HCT116 (cell line): Measurements from ENCODE around the gene KRTAP5-4. TPM values are rescaled to one million over a fixed set of nuclear protein-coding genes. Genes with fewer than 3 reads are reported as not detected.

Experiments
- ATAC-seq: fragments of 200-7000 bp; cut with Tn5 transposase; 2 replicates; pipeline ENCODE4 v1.9.1; 2020; ENCODE audit warnings: mild to moderate bottlenecking, moderate library complexity
- BruUV-seq: library from RNA; stranded (reverse); fragments of 400-500 nt; replicated peaks from 2 replicates; lab custom pipeline; 2021; lab: Mats Ljungman, UMichigan
- CTCF ChIA-PET: fragments of 300-600 bp; sonication (Branson Sonifier 250); formaldehyde crosslinking; loops from one replicate; lab custom pipeline; 2021; ENCODE audit warnings: antibody characterized with exemption; lab: Charles Lee
- POLR2A ChIA-PET: fragments of 300-600, 350-600 bp; sonication (Branson Sonifier 250); formaldehyde crosslinking; loops from one replicate; lab custom pipeline; 2021; ENCODE audit warnings: antibody characterized with exemption; lab: Charles Lee
- RAD21 ChIA-PET, 2 experiments: fragments of 300-600 bp; sonication (Branson Sonifier 250); formaldehyde crosslinking; loops; one replicate each; lab custom pipeline; 2023; ENCODE audit warnings: low total read pairs in 2 of 2; ENCODE audit not compliant: uncharacterized antibody in 2 of 2, unreplicated experiment in 2 of 2, low non-redundant PET in 1 of 2; lab: Charles Lee
- DNase-seq: peaks from one replicate; pipeline ENCODE4 v3.0.0-alpha.2; 2010; ENCODE audit warnings: low read depth, low spot score
- H2AFZ ChIP-seq: fragments of 200-600 bp; shearing (Covaris generic), sonication (generic); 2 replicates; pipeline ENCODE4 v1.6.1; 2017; ENCODE audit warnings: low read depth, mixed run types, mixed read lengths, antibody characterized with exemption, low read length; ENCODE audit not compliant: poor library complexity, severe bottlenecking
- H3K27ac ChIP-seq: 2 replicates; pipeline ENCODE4 v1.5.1; 2012; ENCODE audit warnings: low read depth, low read length
- H3K27me3 ChIP-seq: fragments of 200-600 bp; sonication (generic); 2 replicates; pipeline ENCODE4 v1.6.1; 2016; ENCODE audit warnings: mixed run types, low read length, mixed read lengths; ENCODE audit not compliant: insufficient read depth
- H3K36me3 ChIP-seq, 2 experiments: fragments of 200-500 bp in 1 of 2; fragments of 200-600 bp in 1 of 2; sonication (Bioruptor generic) in 1 of 2; sonication (generic) in 1 of 2; 2 replicates each; pipeline versions ENCODE4 v1.5.1 to v1.6.1; 2014 to 2016; ENCODE audit warnings: low read length in 2 of 2, inconsistent platforms in 1 of 2, mixed read lengths in 1 of 2, mixed run types in 1 of 2; ENCODE audit not compliant: insufficient read depth in 2 of 2, control insufficient read depth in 1 of 2
- H3K4me1 ChIP-seq, 2 experiments: fragments of 200-600 bp in 1 of 2; sonication (generic) in 1 of 2; 2 replicates each; pipeline versions ENCODE4 v1.5.1 to v1.6.1; 2012 to 2017; ENCODE audit warnings: low read length in 2 of 2, inconsistent platforms in 1 of 2, mild to moderate bottlenecking in 1 of 2, mixed read lengths in 1 of 2, mixed run types in 1 of 2, moderate library complexity in 1 of 2; ENCODE audit not compliant: insufficient read depth in 2 of 2, control insufficient read depth in 1 of 2
- H3K4me2 ChIP-seq: fragments of 200-600 bp; sonication (generic); 2 replicates; pipeline ENCODE4 v1.6.1; 2017; ENCODE audit warnings: mixed run types, low read length, mixed read lengths
- H3K4me3 ChIP-seq, 2 experiments: fragments of 200-600 bp in 1 of 2; sonication (generic) in 1 of 2; replicated peaks in 1 of 2; 2 replicates each; pipeline ENCODE4 v1.5.1; 2011 to 2016; ENCODE audit warnings: low read length in 2 of 2, control low read depth in 1 of 2, low read depth in 1 of 2, mild to moderate bottlenecking in 1 of 2, mixed read lengths in 1 of 2, mixed run types in 1 of 2
- H3K79me2 ChIP-seq: fragments of 200-600 bp; sonication (generic); 2 replicates; pipeline ENCODE4 v1.6.1; 2017; ENCODE audit warnings: mild to moderate bottlenecking, mixed run types, low read length, moderate library complexity, mixed read lengths; ENCODE audit not compliant: insufficient read depth
- H3K9ac ChIP-seq: fragments of 200-600 bp; sonication (generic); 2 replicates; pipeline ENCODE4 v1.6.1; 2016; ENCODE audit warnings: low read length, mixed read lengths
- H3K9me2 ChIP-seq: fragments of 200-600 bp; sonication (generic), shearing (Covaris generic); 2 replicates; pipeline ENCODE4 v1.6.1; 2017; ENCODE audit warnings: mixed run types, mild to moderate bottlenecking, moderate library complexity; ENCODE audit not compliant: insufficient read depth
- H3K9me3 ChIP-seq, 2 experiments: fragments of 200-500 bp in 1 of 2; fragments of 200-600 bp in 1 of 2; sonication (Bioruptor generic) in 1 of 2; sonication (generic) in 1 of 2; 2 replicates each; pipeline ENCODE4 v1.6.1; 2014 to 2017; ENCODE audit warnings: low read length in 2 of 2, mixed read lengths in 2 of 2, inconsistent platforms in 1 of 2, low read depth in 1 of 2, mild to moderate bottlenecking in 1 of 2, mixed run types in 1 of 2, moderate library complexity in 1 of 2; ENCODE audit not compliant: control insufficient read depth in 1 of 2, insufficient read depth in 1 of 2
- H4K20me1 ChIP-seq: fragments of 200-600 bp; sonication (generic), shearing (Covaris generic); 2 replicates; pipeline ENCODE4 v1.6.1; 2017; ENCODE audit warnings: mixed run types, mild to moderate bottlenecking, moderate library complexity; ENCODE audit not compliant: insufficient read depth
- CBX3 ChIP-seq: IDR thresholded peaks from 2 replicates; pipeline ENCODE4 v1.6.1; 2012; ENCODE audit warnings: low read depth
- CEBPB ChIP-seq: IDR thresholded peaks from 2 replicates; pipeline ENCODE4 v1.6.1; 2012; ENCODE audit warnings: low read depth
- CTCF ChIP-seq, 3 experiments: fragments of 200-600 bp in 1 of 3; sonication (generic) in 1 of 3; IDR thresholded peaks in 2 of 3; conservative IDR thresholded peaks in 1 of 3; 2 replicates each; pipeline ENCODE4 v1.5.1; 2012 to 2017; ENCODE audit warnings: low read depth in 2 of 3, low read length in 2 of 3, antibody characterized with exemption in 1 of 3, borderline replicate concordance in 1 of 3, control low read depth in 1 of 3, mild to moderate bottlenecking in 1 of 3, mixed read lengths in 1 of 3, mixed run types in 1 of 3, moderate library complexity in 1 of 3; ENCODE audit not compliant: insufficient read depth in 1 of 3
- ELF1 ChIP-seq: IDR thresholded peaks from 2 replicates; pipeline ENCODE4 v1.6.1; 2012; ENCODE audit warnings: low read depth, borderline replicate concordance
- EZH2 ChIP-seq: fragments of 200-600 bp; sonication (generic); IDR thresholded peaks from 2 replicates; pipeline ENCODE4 v1.6.1; 2017; ENCODE audit warnings: antibody characterized with exemption, mixed run types
- EZH2phosphoT487 ChIP-seq: fragments of 200-600 bp; IDR thresholded peaks from 2 replicates; pipeline ENCODE4 v1.6.1; 2018; ENCODE audit warnings: antibody characterized with exemption, borderline replicate concordance
- FOSL1 ChIP-seq: IDR thresholded peaks from 2 replicates; pipeline ENCODE4 v1.6.1; 2012; ENCODE audit warnings: low read depth
- JUND ChIP-seq: IDR thresholded peaks from 2 replicates; pipeline ENCODE4 v1.6.1; 2012
- POLR2A ChIP-seq: IDR thresholded peaks from 2 replicates; pipeline ENCODE4 v1.7.0; 2011; ENCODE audit warnings: borderline replicate concordance; ENCODE audit not compliant: insufficient read depth, insufficient read length; ENCODE audit errors: extremely low read depth
- RAD21 ChIP-seq: IDR thresholded peaks from 2 replicates; pipeline ENCODE4 v1.6.1; 2012; ENCODE audit warnings: low read depth, mild to moderate bottlenecking
- SIN3A ChIP-seq: IDR thresholded peaks from 2 replicates; pipeline ENCODE4 v1.6.1; 2012; ENCODE audit warnings: low read depth
- SP1 ChIP-seq: IDR thresholded peaks from 2 replicates; pipeline ENCODE4 v1.6.1; 2012; ENCODE audit warnings: low read depth
- SRF ChIP-seq: IDR thresholded peaks from 2 replicates; pipeline ENCODE4 v1.6.1; 2012; ENCODE audit warnings: low read depth
- ZFX ChIP-seq: fragments of 450-650 bp; IDR thresholded peaks from 2 replicates; pipeline ENCODE4 v1.6.1; 2017
- intact Hi-C: fragments of 100-400 bp; cut with micrococcal nuclease; formaldehyde crosslinking; loops from 2 replicates; pipeline ENCODE4 v1.10.0; 2022
- total RNA-seq: library from RNA; stranded (reverse); gene quantifications from one replicate; pipeline ENCODE4 v1.2.1, GENCODE V29; 2021; ENCODE audit not compliant: unreplicated experiment

KRTAP5-4 gene
- total RNA-seq, 1 experiment from 2014 or later, result not detected

- Histone ChIP-seq H4K20me1 (no peaks in the 10 kb centered on the region), H3K27me3 (peaks cover 3% of the 10 kb centered on the region; the same call in 1 of the 2 replicates), H3K9ac (no peak overlapping the region), H2AFZ (no peak overlapping the region), H3K9me2 (no peaks in the 10 kb centered on the region), H3K27ac (no peak overlapping the region), H3K9me3 (no peaks in the 10 kb centered on the region), H3K4me2 (no peak overlapping the region), H3K36me3 (no peaks in the 10 kb centered on the region), H3K4me1 (peaks cover 0 to 6% of the 10 kb centered on the region in 2 experiments; a peak in 1 of 4 replicates), H3K4me3 (no peak overlapping the region), H3K79me2 (no peaks in the 10 kb centered on the region)
- no peak for TF ChIP-seq POLR2A
- ATAC-seq, result no peak
- ChIA-PET RAD21 (interaction anchor here in 1 of 2 experiments (0.6 kb wide), 1 partner anchor 58 kb away, joined by 3 read pairs; the partner anchor contains the start of gene DUSP8), CTCF (interaction anchor here (1.7 kb wide), 1 partner anchor 35 kb away, joined by 5 read pairs; no protein-coding TSS in a partner anchor), POLR2A (no interaction called here)
- BruUV-seq, result no TSS peak
- intact Hi-C loops, result no loop called here
- DNase-seq, result no peak
Measured at GRCh38 chr11:1630271-1630670, 8.3 kb upstream of the KRTAP5-4 start.

GRCh38 chr11:1629326-1630185, 7.6 kb upstream of the KRTAP5-4 start, which contains the start of gene KRTAP5-5:
KRTAP5-5 (plus strand) TSS chr11:1629775; CDS start chr11:1629841, 66 bp downstream.
- no peaks in the 10 kb centered on the region for H3K79me2 ChIP-seq
- H3K27ac ChIP-seq, result no peak within 1 kb of the TSS
- no TSS peak for BruUV-seq
- H3K4me1 ChIP-seq, result peaks cover 0 to 6% of the 10 kb centered on the region in 2 experiments; a peak in 1 of 4 replicates
- H2AFZ ChIP-seq, result peak within 1 kb of the TSS; percentile 32
- ChIA-PET CTCF (interaction anchor here (0.6 to 0.9 kb wide), 2 partner anchors 16 to 83 kb away, joined by 3 to 4 read pairs; no protein-coding TSS in a partner anchor), POLR2A (no interaction called here), RAD21 (no interaction called here)
- no peaks in the 10 kb centered on the region for H4K20me1 ChIP-seq
- H3K9ac ChIP-seq, result no peak within 1 kb of the TSS
- intact Hi-C loops, result loop anchor here (2.0 kb wide), 1 partner anchor 515 kb away; no protein-coding TSS in a partner anchor
- H3K36me3 ChIP-seq, result no peaks in the 10 kb centered on the region
- H3K27me3 ChIP-seq, result peaks cover 3% of the 10 kb centered on the region; the same call in 1 of the 2 replicates
- peak within 1 kb of the TSS; percentile 36 for H3K4me2 ChIP-seq
- no peak for TF ChIP-seq JUND
- TF ChIP-seq CEBPB, result no peak
- no peak for TF ChIP-seq FOSL1
- TF ChIP-seq SIN3A, result no peak
- TF ChIP-seq POLR2A, result no peak
- TF ChIP-seq EZH2phosphoT487, result no peak
- no peak for TF ChIP-seq CTCF (IDR thresholded peaks at IDR 0.05 in 2 of 3, conservative IDR thresholded peaks at IDR 0.05 in 1 of 3; ENCODE audit: borderline replicate concordance in 1 of 3, insufficient read depth in 1 of 3, low read depth in 2 of 3, low read length in 2 of 3)
- no peak for TF ChIP-seq ZFX
- TF ChIP-seq SRF, result no peak
- TF ChIP-seq SP1, result no peak
- TF ChIP-seq CBX3, result no peak
- TF ChIP-seq EZH2, result no peak
- TF ChIP-seq ELF1, result no peak
- no peak for TF ChIP-seq RAD21
- H3K9me2 ChIP-seq, result no peaks in the 10 kb centered on the region
- DNase-seq (no peak), ATAC-seq (no peak)
- no peak within 1 kb of the TSS for H3K4me3 ChIP-seq
- no peaks in the 10 kb centered on the region for H3K9me3 ChIP-seq
